Tibial artery (tissue), 4 donors: Measurements from ENCODE around the gene KLHL6.
"Not testable (repeated sequence)": the region's sequence is repeated elsewhere in the genome, so short reads cannot be mapped to it uniquely, and the experiment has no call there.

Experiments
- DNase-seq, 2 donors: peaks; one replicate each; pipeline ENCODE4 v3.0.0-alpha.2; 2019
- H3K27ac ChIP-seq, 2 donors: fragments of 200-600 bp; sonication (generic) in 1 of 2; 1 replicate in 1 of 2; 2 replicates in 1 of 2; pipeline ENCODE4 v1.5.1; 2018 to 2019; ENCODE audit warnings: mild to moderate bottlenecking in 1 of 2
- H3K27me3 ChIP-seq, 2 donors: fragments of 200-600 bp; sonication (generic) in 1 of 2; one replicate each; pipeline versions ENCODE4 v1.5.1 to v1.6.0; 2016 to 2019
- H3K36me3 ChIP-seq, 3 donors: fragments of 200-600 bp; sonication (generic) in 2 of 3; one replicate each; pipeline ENCODE4 v1.5.1; 2016 to 2019; ENCODE audit warnings: mild to moderate bottlenecking in 2 of 3
- H3K4me1 ChIP-seq, 4 donors: fragments of 200-600 bp; sonication (generic) in 2 of 4; 1 replicate in 3 of 4; 2 replicates in 1 of 4; pipeline ENCODE4 v1.5.1; 2016 to 2019
- H3K4me3 ChIP-seq, 2 donors: fragments of 200-600 bp; sonication (generic) in 1 of 2; 1 replicate in 1 of 2; 2 replicates in 1 of 2; pipeline ENCODE4 v1.5.1; 2018 to 2019; ENCODE audit warnings: mild to moderate bottlenecking in 2 of 2
- H3K9me3 ChIP-seq, 3 donors: fragments of 200-600 bp; sonication (generic) in 1 of 3; one replicate each; pipeline ENCODE4 v1.5.1; 2016 to 2019
- CTCF ChIP-seq, 2 experiments: fragments of 200-600 bp in 1 of 2; fragments of 450-650 bp in 1 of 2; IDR thresholded peaks; one replicate each; pipeline ENCODE4 v1.5.1; 2017 to 2019; ENCODE audit warnings: antibody characterized with exemption in 2 of 2, mild to moderate bottlenecking in 1 of 2, moderate library complexity in 1 of 2
- intact Hi-C: fragments of 100-400 bp; cut with DNase I; formaldehyde crosslinking; loops from one replicate; pipeline ENCODE4 v1.15.0; 2023; ENCODE audit warnings: low total_unique reads

Gene KLHL6

GRCh38 chr3:183473969-183474368 lies 81.5 kb downstream of the KLHL6 start:
- Histone ChIP-seq H3K27me3 (peaks cover 0 to 4% of the 10 kb centered on the region in 2 donors), H3K4me1 (peaks cover 0 to 6% (median 0%) of the 10 kb centered on the region in 4 donors), H3K9me3 (no peaks in the 10 kb centered on the region), H3K27ac (no peak overlapping the region), H3K36me3 (no peaks in the 10 kb centered on the region), H3K4me3 (no peak overlapping the region)
- no peak for DNase-seq
- intact Hi-C loops: no loop called here
- TF ChIP-seq CTCF (IDR thresholded peaks at IDR 0.05): no peak

GRCh38 chr3:183472155-183472554 lies 83.4 kb downstream of the KLHL6 start:
- intact Hi-C loops: no loop called here
- Histone ChIP-seq H3K9me3 (no peaks in the 10 kb centered on the region), H3K4me3 (no peak overlapping the region), H3K27me3 (no peaks in the 10 kb centered on the region), H3K36me3 (no peaks in the 10 kb centered on the region), H3K4me1 (peaks cover 0 to 6% (median 0%) of the 10 kb centered on the region in 4 donors), H3K27ac (no peak overlapping the region)
- TF ChIP-seq CTCF (IDR thresholded peaks at IDR 0.05): no peak
- no peak for DNase-seq

- no peak for DNase-seq
Measured at GRCh38 chr3:183468424-183468823, 87.1 kb downstream of the KLHL6 start.

GRCh38 chr3:183466575-183466974 lies 88.9 kb downstream of the KLHL6 start:
- Histone ChIP-seq H3K9me3 (no peaks in the 10 kb centered on the region), H3K27ac (no peak overlapping the region), H3K4me1 (peaks cover 0 to 6% (median 0%) of the 10 kb centered on the region in 4 donors), H3K27me3 (no peaks in the 10 kb centered on the region), H3K4me3 (no peak overlapping the region), H3K36me3 (no peaks in the 10 kb centered on the region)
- no peak for DNase-seq
- TF ChIP-seq CTCF (IDR thresholded peaks at IDR 0.05): no peak
- intact Hi-C loops: no loop called here

More at GRCh38 chr3:183468424-183468823, 87.1 kb downstream of the KLHL6 start:
- Histone ChIP-seq H3K4me1 (peaks cover 0 to 6% (median 0%) of the 10 kb centered on the region in 4 donors), H3K27me3 (no peaks in the 10 kb centered on the region), H3K27ac (no peak overlapping the region), H3K9me3 (no peaks in the 10 kb centered on the region), H3K4me3 (no peak overlapping the region), H3K36me3 (no peaks in the 10 kb centered on the region)
- TF ChIP-seq CTCF (IDR thresholded peaks at IDR 0.05): no peak
- intact Hi-C loops: loop anchor here (2.0 kb wide), 1 partner anchor 298 kb away; no protein-coding TSS in a partner anchor

GRCh38 chr3:183465710-183466109 lies 89.8 kb downstream of the KLHL6 start:
- DNase-seq, intact Hi-C loops, H3K4me3 ChIP-seq, H3K36me3 ChIP-seq, H3K27me3 ChIP-seq, H3K9me3 ChIP-seq, H3K4me1 ChIP-seq, H3K27ac ChIP-seq: not testable (repeated sequence)

GRCh38 chr3:183464480-183464879 lies 91.0 kb downstream of the KLHL6 start:
- intact Hi-C loops: no loop called here
- no peaks in the 10 kb centered on the region for H3K36me3 ChIP-seq
- no peak overlapping the region for H3K27ac ChIP-seq
- H3K4me1 ChIP-seq: peaks cover 0 to 5% (median 0%) of the 10 kb centered on the region in 4 donors
- no peaks in the 10 kb centered on the region for H3K9me3 ChIP-seq
- DNase-seq: no peak
- TF ChIP-seq CTCF (IDR thresholded peaks at IDR 0.05): no peak
- no peak overlapping the region for H3K4me3 ChIP-seq
- H3K27me3 ChIP-seq: no peaks in the 10 kb centered on the region
